T47D (cell line): ENCODE data around the gene NALCN.

Experiments
- DNase-seq, 2 experiments: peaks; one replicate each; pipeline versions ENCODE4 v3.0.0 to v3.0.0-alpha.2; 2011 to 2012; ENCODE audit warnings: low read depth in 1 of 2, low spot score in 1 of 2
- JUND ChIP-seq: IDR thresholded peaks from 2 replicates; pipeline ENCODE4 v1.6.1; 2012; ENCODE audit warnings: low read depth
- in situ Hi-C: cut with HindIII; loops from 2 replicates; pipeline ENCODE4 v1.10.0; 2016; ENCODE audit warnings: low sequenced_read_pairs, low pct_unique_long_range_greater_than_20kb

NALCN gene

DNA sequence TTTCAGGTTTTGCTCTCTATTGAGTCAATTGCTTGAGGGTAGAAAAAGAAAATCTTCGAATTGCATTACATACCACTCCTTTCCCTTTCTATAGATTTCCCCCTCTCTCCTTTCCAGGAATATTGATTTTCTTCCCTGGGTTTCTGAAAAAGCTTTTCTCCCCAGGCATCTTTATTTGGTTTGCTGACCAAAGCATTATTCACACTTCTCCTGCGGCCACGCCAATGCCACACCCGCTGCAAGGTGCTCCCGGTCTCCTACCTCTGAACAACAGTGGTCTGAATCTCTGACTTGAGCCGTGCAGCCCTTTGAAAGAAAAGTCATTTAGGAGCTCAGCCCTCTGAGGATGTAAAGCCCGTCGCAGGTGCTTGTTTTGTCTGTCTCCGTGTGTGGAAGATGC is 390.8 kb downstream of the NALCN start:
- in situ Hi-C loops: no loop called here
- no peak for DNase-seq
- no peak for TF ChIP-seq JUND

DNA sequence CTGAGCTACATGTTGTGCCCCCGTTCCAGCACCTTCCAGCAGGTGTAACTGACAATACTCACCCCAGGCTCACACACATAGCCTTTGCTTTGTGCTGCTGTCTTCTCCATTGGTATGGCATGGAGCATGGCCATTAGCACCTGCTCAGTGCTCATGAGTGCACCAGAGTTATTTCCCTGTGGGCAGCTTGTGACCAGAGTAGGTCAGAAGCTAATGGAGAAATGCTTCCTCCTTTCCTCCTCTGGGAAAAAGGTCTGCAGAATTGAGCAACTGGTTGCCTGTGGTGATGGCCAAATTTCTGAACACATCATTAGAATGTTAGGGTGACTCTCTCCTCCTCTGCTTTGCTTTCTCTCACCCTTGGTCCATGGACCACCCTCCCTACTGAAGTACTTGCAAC is 397.2 kb downstream of the NALCN start:
- DNase-seq: no peak
- in situ Hi-C loops: no loop called here
- TF ChIP-seq JUND: no peak

DNA sequence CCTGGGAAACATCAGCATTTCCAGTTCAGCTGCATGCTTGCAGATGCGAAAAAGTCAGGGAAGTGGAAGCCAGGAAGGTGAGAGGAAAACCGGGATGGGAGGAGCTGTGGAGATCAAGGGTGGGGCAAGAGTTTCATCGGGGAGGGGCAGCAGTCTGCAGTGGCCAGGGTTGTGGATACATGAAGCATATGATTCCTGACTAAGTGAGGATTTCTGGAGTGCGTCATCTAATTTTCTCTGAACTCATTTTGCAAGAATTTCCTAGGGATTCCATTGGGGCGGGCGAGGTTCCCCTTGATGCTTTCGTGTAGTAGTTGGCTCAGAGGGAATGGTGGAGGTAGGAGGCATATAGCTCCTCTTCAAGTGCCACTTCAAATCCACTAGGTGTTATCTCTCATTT is 397.6 kb downstream of the NALCN start:
- in situ Hi-C loops: no loop called here
- DNase-seq: no peak
- TF ChIP-seq JUND: no peak

DNA sequence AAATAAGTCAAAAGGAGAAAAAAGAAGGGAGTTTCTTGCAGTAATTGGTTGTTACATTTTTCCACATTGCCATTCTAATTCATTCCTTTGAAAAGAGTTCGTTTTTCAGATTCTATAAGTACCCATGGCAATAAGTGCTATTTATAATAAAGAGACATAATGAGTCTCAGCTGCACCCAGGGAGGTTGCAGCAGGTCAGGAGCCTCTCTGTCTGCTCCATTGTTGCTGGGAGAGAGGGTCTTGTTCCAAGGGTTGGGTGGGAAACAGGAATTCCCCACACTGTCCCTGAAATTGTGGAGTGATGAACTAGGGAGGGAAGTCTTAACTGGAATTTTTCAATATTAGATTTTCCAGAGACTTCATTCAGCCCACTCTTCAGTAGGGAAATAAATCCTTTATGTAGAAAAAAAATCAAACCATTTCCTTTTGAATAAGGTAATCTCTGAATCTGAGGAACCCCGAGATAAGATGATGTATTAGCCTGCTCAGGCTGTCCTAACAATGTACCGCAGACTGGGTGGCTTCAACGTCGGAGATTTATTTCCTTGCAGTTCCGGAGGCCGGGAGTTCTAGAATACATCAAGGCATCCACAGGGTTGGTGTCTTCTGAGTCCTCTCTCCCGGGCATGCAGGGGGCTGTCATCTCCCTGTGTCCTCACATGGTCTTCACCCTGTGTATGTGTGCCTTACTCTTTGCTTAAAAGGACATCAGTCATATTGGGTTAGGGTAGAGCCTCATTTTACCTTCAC is 399.0 kb downstream of the NALCN start:
- TF ChIP-seq JUND: no peak

GRCh38 chr13:101016475-101016874 is 399.8 kb downstream of the NALCN start:
- no peak for DNase-seq
- TF ChIP-seq JUND: no peak
- in situ Hi-C loops: no loop called here

More for the DNA sequence above, 399.0 kb downstream of the NALCN start:
- in situ Hi-C loops: no loop called here
- no peak for DNase-seq

DNA sequence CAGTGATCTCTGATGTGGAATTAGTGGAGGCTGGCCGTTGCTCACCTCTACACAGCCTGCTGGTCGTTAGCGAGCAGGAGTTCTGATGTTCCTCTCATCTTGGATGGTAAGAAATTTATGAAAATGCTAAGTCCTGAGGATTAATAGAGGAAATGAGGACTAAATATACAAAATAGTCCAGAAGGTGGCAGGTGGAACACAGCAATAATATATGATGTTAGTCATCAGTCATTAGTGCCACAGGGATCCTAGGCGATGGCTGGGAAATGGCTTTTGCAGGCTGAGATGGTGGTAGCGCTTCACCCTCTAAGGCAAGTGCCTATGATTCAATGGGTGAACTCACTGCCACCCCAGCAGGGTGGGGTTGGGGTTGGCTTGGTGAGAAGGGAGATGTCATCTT is 403.1 kb downstream of the NALCN start:
- in situ Hi-C loops: no loop called here
- DNase-seq: no peak
- TF ChIP-seq JUND: no peak

DNA sequence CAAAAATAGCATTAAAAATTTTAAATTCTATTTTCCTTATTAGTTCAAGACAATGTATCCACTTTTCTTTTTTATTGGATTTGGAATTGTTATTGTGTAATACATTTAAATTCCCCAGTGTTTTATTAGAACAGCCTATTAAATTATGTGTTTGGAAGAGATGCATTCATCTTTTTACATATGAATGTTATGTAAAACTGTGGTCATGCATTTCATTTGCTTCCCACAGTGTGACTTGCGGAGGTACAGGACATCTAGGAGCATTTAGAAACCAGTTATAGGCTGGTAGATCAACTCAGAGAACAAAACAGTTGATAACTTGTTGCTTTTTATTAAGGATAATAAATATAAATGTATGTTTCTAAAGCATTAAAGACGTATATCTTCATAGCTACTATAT is 406.2 kb downstream of the NALCN start:
- DNase-seq: no peak
- in situ Hi-C loops: no loop called here
- no peak for TF ChIP-seq JUND

DNA sequence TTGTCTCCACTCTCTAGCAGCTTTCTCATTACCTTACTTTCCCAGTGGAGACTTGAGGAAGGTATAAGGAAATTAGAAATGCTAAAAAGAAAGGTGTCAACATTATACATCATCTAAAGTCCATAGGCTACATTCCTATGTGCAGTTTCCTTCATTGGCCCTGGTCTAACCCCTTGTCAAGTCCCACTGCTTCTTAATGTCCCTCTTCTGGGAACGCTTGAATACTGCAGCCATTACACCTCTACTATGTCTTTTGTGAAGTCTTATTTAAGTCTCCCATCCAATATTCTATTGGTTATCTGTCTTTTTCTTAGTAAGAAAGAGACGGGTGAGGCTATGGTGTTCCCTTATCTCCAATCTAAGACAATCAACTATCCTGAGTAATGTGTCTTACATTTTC is 409.1 kb downstream of the NALCN start:
- in situ Hi-C loops: no loop called here
- peak in 1 of 2 experiments; percentile 43 for DNase-seq
- TF ChIP-seq JUND: no peak
